HG03442 (cell line): Measurements from ENCODE around the gene STARD8.
A peak's percentile ranks its signal among the peaks of the same experiment; 100 is the strongest.

ENCODE experiments used
- ATAC-seq: cut with Tn5 transposase; IDR thresholded peaks from one replicate; pipeline ENCODE4 v1.9.1; 2021; ENCODE audit warnings: mild to moderate bottlenecking, moderate library complexity; ENCODE audit not compliant: unreplicated experiment

The STARD8 gene

DNA sequence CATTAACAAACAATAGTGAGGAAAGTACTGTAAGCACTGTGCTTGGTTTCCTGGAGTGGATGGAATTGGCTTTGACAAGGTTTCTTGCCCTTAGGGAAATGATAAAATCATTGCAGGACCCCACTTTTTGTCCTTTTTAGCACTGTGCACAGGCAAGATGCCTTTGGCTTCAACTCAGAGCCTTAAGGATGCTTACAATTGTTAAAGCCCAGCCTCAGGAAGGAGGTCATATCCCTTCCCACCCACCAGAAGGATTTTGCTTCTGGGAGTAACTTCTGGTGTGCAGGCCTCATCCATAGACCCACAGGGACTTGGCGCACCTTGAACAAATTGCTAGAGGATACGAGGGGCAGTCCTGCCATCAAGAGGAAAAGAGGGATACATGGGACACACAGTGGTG is 44.5 kb downstream of the STARD8 start:
- ATAC-seq = no peak

DNA sequence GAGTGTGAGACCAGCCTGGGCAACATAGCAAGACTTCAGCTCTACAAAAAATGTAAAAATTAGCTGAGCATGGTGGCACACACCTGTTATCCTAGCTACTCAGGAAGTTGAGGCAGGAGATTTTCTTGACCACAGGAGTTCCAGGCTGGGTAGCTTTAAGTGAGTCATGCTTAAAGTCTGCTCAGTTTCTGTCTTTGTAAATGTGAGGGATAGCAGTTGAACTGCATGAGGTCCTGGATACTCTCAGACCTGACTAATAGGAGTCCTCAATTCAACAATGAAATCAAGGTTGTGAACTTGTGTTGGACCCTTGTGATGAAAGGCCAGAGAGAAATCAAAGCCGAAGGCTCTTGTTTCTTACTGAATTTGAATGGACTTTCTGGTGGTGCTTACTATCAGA is 45.2 kb downstream of the STARD8 start:
- ATAC-seq = no peak

DNA sequence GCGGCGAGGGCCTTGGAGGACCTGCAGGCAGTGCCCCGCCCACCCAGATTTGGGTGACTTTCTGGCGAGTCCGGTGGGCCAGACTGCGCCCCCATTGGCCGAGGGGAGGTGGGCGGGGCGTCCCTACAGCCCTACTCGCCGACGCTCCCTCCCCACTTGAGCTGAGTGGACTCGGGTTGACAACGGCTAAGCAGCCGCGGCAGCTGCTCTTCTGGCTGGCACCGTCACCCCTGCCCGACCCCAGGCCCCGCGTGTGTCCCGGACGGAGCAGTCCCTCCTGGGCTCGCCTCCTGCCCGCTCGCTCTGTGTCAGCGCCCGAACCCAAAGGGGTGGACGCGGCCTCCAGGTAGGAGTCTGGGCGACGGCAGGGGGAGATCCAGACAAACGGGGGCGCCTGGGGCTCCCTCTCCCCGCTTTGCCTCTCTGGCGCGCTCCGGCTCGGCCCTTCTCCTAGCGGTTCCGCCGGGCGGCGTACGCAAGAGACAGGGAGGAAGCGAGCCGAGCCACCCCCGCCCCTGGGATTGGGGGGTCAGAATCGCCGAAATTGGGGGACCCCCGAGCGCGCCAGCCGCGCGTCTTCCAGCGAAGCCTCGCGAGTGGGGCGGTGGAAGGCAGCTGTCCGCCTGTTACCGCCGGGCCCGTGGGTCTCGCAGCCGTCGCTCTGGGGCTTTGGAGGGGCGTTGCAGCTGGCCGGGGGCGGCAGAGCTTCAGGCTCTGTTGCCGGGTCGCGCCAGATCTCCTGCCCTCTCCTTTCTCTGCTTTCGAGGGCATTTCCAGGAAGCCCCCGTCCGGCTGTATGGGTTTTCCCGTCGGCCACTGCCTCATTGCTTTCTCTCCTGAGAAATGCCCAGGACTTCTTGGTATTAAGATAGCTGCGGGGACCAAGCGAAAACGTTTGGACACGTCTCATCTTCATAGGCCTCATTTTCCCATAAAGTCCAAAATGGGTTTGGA is 46.3 kb downstream of the STARD8 start:
- ATAC-seq = peak; percentile 60

DNA sequence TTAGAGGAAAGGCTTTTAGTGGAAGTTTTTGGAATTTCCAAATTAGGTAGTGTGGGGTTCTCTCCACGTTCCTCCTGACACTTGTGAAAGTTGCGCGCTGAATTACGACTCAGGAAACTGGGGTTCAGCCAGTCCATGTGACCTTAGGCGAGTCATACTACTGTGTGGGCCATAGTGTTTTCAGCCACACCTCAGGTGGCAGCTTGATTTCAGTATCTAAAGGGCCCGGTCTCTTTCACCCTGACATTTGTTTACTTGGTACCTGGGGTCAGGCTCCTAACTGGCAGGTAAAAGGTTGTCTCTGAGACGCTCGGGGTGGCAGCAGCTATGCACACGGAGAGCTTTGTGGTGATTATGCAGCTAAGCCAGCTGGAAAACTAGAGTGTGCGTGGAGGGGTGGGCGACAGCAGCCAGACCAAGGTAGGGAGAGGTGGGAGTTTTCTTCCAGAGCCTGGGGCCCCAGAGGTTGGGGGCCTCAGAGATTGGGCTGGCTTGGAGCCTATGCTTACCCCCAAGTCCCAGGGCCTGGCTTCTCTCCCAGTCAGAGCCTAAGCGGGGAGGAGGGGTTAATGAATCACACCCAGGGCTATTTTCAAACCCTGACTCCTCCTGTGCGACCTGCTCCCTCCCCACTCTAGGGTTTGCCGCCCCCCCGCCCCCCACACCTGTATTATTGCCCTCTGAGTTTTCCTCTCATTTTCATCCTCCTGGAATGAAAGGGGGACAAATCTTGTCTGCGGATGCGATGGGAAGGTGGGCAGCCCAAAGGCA is 47.2 kb downstream of the STARD8 start:
- ATAC-seq = peak; percentile 45

DNA sequence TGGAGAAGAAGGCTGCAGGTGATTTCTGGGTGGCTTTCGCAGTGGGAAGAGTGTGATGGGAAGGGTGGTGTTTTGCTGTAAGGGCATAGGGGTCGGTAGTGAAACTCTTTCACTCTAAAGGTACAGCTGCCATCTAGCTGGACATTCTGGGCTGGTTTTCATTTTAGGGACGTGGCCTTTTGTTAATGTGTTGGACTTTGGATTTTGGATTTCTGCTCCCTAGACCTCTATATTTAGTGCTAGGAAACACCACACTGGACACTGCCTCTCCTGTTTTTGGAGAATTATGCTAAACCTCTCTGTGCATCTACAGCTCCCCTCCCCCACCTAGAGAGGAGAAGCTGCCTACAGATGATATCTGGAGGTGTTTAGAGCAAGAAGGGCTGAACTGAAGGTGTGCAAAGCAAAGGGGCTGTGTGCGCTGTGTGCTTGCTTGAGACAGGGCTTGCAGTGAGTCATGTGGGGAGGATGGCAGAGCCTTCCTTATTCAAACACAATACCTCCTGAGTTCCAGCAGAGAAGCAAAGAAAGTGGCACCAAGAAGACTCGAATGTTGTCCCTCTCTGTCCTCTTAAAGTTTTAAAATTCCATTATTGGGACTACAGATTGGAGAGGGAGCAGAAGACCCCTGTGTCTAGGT is 47.9 kb downstream of the STARD8 start:
- ATAC-seq = no peak

DNA sequence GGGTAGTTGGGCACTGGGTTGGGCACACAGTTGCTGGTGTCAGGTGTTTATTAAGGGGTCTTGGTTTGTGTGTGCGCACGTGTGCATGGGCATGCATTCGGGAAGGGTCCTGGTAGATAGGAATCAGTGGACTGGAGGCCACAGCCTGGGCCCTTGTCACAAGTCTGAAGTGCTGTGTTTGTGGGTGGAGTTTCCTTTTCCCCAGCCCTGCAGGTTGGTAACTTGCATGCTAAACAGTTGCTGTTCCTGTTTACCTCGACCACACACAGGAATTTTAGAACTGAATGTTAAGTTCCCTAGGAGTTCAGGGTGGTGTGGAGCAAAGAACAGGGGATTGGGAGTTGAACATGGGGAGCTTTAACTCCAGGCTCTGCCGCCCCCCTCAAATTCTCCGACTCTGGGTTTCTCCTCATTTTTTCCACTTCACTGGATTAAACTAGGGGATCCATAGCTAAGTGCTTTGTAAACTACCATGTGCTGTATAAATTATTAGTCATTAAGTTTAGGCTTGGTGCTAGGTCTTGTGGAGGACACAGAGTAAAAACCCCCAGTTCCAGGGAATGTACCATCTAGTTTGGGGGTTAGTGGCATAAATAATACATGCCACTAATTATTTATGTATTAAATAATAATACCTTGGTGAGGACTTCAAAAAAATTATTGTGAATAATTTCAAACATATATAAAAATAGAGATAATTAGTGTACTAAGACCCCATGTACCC is 49.0 kb downstream of the STARD8 start:
- ATAC-seq = no peak

DNA sequence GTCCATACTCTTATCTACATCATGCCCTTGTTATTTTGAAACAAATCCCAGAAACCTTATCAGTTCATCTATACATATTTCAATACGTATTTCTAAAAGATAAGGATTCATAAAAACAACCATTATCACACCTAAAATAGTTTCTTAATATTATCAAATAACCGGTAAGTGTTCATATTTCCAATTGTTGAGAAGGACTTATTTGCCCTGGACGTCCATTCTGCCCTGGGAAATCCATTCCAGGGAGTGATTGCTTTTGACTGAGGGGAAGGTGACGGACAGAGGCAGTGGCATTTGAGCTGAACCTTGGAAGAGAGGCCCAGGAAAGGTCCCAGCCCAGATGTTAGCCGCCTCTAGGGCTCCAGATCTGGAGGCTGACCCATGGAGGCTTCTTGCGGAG is 49.6 kb downstream of the STARD8 start:
- no peak for ATAC-seq

DNA sequence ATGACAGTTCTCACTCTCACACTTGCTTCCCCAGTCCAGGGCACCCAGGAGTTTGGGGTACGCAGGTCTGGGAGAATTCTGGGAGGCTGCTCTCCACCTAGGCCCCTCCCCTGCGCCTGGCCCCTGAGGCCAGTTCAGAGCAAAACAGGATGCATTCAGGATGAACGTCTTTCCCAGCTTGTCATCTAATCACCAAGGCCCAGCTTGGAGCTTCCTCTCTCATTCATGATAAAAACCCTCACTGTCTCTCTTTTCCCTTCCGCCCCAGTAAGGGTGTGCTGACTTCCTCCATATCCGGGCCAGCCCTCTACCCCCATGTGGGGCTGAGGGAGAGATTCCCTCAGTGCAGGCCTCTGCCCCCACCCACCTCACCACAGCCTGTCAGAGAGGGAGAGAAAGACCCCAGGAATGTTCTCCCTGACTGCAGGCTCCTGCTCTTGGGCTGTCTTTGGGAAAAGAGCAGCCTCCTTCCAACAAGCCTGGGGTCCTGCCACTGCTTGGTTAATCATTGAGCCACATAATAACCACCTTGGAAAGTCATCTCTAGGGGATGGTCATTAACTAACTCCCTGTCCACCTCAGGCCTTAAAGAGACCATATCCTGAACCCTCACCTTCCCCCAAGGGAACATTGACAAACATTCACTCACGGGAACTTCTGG is 50.1 kb downstream of the STARD8 start:
- no peak for ATAC-seq

DNA sequence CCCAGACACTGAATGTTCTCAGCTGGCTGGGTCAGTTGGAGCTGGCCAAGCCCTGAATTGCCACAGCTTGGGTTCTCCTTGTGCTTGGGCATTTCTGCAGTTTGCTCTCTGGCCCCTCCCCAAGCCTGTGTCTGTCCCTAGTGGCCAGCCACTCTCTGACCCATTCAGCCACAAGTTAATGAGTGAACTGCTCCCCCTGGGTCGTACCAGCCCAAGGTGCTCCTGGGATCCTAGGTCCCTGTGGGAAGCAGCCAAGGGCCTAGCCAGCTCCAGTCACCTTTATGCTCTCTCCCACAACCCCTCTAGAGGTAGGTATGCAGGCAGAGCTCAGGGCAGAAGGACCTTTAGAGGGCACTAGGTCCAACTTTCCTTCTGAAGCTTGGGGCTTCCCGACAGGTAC is 51.5 kb downstream of the STARD8 start:
- ATAC-seq = no peak

DNA sequence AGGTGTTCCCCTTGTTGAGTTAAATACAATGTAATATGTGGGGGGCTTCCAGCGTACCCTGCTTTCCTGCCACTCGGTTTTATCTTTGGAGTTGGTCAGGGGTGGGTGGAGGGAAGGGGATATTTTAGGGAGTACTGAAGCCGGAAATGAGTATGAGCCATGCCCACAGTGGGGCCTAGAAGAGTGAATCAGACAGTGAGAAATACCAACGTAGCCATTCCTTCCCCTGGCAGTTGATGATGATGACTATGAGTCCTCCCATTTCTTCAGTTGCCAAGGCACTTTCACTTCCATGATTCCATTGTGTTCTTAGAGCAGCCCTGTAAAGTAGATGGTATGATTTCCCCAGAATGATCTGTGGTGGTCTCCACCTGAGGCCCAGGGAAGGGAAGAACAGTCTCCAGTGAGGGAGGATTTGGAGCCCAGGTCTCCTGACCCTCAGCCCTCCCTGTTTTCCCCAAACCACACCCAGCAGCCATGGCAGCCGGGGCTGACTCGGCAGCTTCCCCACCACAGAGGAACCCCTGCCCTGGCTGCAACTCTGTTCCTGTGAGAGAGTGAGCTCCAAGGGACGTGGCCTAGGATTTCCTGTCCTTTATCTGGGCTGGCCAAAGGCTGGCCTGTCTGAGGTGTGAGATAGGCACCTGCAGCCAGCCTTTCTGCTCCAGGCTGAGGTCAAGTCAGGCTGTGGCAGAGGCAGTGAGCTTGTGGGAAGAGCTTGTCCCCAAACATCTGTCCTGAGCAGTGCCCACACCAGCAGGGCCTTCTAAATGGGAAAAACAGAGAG is 52.7 kb downstream of the STARD8 start:
- no peak for ATAC-seq

DNA sequence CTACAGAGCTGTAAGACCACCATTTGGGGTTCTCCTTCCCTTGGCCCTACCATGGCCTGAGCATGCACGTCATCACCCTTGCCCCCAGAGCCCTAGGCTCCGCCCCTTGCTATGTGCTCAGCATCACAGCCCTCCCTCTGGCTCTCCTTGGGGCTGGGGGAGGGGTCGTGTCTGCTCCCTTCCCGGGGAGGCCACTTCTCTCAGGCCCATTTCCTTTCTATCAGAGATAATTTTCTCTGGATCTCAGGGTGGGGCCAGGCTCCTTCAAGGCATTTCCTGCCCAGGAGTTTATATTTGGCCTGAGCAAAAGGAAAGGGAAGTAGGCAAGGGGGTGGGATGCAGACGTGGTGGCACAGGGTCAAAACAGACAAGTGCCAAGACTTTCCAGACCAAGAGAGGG is 55.9 kb downstream of the STARD8 start:
- ATAC-seq = no peak

DNA sequence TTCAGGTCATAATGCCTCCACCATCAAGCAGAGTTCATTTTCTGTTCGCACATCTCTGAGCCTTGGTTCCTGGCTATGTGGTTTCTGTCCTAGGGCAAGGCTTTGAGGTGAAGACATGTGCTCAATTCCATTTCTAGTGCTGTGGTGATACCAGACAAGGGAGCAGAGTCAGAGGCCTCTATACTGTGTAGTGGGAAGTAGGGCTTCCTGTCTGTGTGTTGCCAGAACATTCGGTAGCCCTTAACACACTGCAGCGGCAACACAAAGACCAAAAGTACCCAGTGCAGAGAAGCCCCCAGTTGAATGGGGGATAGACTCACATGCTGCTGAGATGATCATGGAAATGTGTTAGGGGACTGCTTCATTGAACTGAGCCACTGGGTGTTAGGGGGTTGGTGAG is 56.4 kb downstream of the STARD8 start:
- ATAC-seq = no peak

DNA sequence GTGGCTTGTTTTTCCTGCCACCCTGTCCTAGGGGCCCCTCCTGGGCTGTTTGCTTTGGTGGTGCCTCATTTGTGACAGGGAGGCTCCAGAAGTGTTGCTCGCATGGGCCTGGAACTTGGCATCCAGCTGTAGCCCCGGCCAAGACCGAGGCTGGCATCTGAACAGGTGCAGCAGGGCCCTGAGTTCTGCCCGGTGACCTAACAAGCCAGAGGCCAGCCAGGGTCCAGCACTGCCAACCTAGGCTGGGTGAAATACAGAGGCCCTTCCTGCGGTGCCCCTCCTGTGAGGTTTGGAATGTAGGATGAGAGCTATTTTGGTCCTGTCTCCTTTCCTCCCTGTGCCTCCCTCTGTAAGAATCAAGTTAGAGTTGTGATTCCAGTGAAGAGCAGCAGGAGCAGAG is 58.5 kb downstream of the STARD8 start:
- ATAC-seq = no peak

DNA sequence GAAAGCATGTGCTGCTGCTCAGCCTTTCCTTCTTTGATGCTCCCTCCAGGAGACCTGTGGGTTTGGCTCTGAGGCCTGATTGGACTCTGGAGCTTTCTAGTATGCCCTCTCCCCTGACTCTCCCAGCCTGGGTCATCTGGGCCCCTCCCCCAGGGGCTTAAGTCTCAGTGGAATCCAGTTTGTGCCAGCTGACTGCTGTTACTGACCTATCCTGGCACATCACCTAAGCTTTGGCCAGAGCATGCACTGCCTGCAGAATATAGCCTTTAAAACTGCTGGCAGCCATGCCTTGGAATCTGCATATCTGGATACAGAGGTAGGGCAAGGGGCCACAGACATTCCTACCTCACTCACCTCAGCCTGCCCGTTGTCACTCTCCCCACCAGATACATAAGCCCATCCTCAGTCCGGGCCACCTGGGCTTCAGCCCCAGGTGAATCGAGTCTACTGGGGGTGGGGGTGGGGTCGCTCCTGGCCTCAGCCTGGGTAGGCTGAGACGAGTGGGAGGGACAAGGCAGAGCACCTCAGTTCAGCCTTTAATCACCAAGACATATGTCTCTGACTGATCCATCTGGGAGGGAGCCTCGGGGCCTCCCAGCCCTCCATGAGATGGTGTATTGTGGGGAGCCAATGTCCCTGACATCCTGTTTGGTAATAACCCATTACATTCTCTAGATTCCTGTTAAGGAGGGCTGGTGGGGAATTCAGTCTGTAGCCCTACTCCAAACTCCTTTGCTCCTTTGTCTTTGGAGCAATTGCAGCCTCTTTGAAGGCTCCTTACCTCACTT is 61.2 kb downstream of the STARD8 start:
- no peak for ATAC-seq

DNA sequence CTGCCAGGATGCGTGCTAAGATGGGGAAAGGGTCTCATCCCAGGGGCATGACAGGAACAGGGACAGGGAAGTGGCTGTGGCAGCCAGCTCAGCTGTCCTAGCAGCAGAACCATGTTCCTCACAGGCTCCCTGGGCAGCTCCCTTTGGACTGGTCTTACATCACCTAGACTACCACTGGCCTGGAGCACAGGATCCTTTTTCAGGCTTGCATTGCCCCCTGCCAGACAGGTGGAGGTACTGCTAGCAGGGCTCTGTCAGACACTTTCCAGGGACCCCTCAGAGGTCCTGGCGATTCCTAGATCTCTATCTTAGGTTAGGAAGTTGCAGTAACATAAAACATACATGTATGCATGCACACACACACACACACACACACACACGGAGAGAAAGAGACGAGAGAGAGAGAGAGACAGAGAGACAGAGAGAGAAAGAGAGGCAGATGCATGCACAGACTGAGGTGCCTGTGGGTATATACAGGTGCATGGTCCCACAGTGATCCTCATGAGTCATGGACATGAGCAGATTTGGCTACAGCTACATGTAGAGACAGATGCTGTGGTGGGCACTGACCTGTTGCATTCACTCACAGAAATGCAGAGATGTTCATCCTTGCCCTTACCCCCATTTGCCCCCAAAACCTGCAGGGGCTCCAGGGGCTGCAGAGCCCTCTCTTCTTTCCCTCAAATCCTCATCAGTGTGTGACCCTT is 63.6 kb downstream of the STARD8 start:
- peak; percentile 75 for ATAC-seq

DNA sequence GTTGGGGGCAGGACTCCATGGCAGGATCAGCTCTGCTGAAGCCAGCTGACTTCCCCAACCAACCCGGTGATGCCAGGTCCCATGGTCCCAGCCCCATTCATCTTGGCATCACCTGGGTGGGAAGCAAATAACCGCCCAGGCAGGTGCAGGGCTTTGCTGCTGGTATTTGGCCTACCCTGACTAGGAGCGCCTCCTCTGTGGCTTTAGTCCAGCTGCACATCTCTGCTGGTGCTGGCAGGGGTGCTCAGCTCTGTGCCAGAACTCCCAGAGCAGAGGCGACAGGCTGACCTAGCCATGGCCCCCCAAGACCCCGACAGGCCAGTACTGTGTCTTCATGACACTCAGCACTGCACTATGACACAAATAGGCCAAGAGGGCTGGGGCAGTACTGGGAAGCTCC is 64.4 kb downstream of the STARD8 start:
- ATAC-seq = no peak

DNA sequence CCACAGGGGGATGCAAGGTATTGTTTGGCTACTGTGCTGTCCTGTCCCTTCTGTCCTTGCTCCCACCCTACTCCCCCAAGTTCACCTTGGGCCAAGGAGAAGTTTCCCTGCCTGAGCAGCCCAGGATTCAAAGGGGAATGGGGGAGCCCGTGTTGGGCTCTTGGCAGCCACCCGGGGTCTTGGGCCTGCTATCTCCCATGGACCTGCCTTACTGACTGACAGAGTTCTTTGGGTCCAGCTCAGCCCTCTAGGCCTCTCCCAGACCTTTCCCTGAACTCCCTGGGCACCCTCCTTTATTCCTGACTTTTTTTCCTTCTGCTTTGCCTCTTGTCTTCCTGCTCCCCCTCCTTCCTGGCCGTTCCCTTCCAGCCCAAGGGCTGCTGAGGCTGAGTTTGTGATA is 67.4 kb downstream of the STARD8 start:
- ATAC-seq = no peak

DNA sequence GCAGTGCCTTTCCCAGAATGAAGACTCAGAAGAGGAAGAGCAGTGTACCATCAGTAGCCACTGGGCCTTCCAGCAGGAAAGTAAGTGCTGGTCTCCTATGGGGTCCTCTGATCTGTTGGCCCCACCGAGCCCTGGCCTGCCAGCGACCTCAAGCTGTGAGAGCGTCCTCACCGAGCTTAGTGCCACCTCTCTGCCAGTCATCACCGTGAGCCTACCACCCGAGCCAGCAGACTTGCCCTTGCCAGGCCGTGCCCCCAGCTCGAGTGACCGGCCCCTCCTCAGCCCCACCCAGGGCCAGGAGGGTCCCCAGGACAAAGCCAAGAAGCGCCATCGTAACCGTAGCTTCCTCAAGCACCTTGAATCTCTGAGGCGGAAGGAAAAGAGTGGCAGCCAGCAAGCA is 69.7 kb downstream of the STARD8 start:
- ATAC-seq = no peak
